ENCODE measurements around the gene SCAMP5.

DNA sequence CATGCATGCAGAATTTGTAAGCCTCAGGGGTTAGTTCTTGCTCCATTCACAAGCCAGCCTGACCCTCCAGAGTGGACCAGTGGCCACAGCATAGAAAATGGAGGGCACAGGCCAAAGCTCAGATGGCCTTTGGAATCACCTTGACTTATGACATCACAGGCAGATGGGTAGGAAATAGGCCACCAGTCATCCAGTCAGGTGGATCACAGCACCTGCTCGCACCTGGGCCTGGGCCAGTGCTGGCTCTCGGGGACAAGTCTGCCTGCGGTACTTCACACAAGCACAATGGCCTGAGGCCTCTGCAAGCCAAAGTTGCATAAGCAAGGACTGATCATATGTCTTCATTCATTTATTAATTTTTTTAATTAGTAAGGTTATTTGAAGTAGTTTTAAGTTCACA lies 67.3 kb downstream of the SCAMP5 start:
- TF ChIP-seq, protein P1, sequence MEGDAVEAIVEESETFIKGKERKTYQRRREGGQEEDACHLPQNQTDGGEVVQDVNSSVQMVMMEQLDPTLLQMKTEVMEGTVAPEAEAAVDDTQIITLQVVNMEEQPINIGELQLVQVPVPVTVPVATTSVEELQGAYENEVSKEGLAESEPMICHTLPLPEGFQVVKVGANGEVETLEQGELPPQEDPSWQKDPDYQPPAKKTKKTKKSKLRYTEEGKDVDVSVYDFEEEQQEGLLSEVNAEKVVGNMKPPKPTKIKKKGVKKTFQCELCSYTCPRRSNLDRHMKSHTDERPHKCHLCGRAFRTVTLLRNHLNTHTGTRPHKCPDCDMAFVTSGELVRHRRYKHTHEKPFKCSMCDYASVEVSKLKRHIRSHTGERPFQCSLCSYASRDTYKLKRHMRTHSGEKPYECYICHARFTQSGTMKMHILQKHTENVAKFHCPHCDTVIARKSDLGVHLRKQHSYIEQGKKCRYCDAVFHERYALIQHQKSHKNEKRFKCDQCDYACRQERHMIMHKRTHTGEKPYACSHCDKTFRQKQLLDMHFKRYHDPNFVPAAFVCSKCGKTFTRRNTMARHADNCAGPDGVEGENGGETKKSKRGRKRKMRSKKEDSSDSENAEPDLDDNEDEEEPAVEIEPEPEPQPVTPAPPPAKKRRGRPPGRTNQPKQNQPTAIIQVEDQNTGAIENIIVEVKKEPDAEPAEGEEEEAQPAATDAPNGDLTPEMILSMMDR (IDR thresholded peaks at IDR 0.05), result no peak
- TF ChIP-seq POLR2A (IDR thresholded peaks at IDR 0.05), result no peak
